ENCODE results near the gene TEPSIN.
"Not testable (repeated sequence)": the region's sequence is repeated elsewhere in the genome, so short reads cannot be mapped to it uniquely, and the experiment has no call there.

TEPSIN gene

GRCh38 chr17:81229666-81229920 lies 9.3 kb downstream of the TEPSIN start:
- H3K27me3 ChIP-seq (replicated peaks; ENCODE audit: insufficient read depth, low read length), result 0 out of 2 replicates have a peak, but pooled peaks cover 11% of the 10 kb centered on the region
- no peaks in the 10 kb centered on the region for H3K79me2 ChIP-seq (ENCODE audit: low read length)
- H3K9me2 ChIP-seq (replicated peaks; ENCODE audit: insufficient read depth, low read length), result no peaks in the 10 kb centered on the region
- TF ChIP-seq EZH2 (optimal IDR thresholded peaks at IDR 0.05; ENCODE audit: low read depth, low read length), result no peak
- TF ChIP-seq EZH2phosphoT487 (IDR thresholded peaks at IDR 0.05; ENCODE audit: low read length), result no peak
- TF ChIP-seq, protein P1, sequence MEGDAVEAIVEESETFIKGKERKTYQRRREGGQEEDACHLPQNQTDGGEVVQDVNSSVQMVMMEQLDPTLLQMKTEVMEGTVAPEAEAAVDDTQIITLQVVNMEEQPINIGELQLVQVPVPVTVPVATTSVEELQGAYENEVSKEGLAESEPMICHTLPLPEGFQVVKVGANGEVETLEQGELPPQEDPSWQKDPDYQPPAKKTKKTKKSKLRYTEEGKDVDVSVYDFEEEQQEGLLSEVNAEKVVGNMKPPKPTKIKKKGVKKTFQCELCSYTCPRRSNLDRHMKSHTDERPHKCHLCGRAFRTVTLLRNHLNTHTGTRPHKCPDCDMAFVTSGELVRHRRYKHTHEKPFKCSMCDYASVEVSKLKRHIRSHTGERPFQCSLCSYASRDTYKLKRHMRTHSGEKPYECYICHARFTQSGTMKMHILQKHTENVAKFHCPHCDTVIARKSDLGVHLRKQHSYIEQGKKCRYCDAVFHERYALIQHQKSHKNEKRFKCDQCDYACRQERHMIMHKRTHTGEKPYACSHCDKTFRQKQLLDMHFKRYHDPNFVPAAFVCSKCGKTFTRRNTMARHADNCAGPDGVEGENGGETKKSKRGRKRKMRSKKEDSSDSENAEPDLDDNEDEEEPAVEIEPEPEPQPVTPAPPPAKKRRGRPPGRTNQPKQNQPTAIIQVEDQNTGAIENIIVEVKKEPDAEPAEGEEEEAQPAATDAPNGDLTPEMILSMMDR (IDR thresholded peaks at IDR 0.05; ENCODE audit: low read length), result no peak
- no peaks in the 10 kb centered on the region for H3F3A ChIP-seq (ENCODE audit: insufficient read depth, low read length)
- no peak for DNase-seq
- H3K4me2 ChIP-seq (ENCODE audit: low read depth, low read length), result no peak overlapping the region
- H3K36me3 ChIP-seq (replicated peaks; ENCODE audit: insufficient read depth, low read length), result no peaks in the 10 kb centered on the region
- H3K9ac ChIP-seq (ENCODE audit: low read length), result no peak overlapping the region
- no peaks in the 10 kb centered on the region for H3K9me3 ChIP-seq (replicated peaks; ENCODE audit: insufficient read depth, low read length)
- H3K4me3 ChIP-seq (ENCODE audit: low read length), result no peak overlapping the region
- H4K20me1 ChIP-seq (ENCODE audit: insufficient read depth, low read length), result no peaks in the 10 kb centered on the region
- no peak overlapping the region for H2AFZ ChIP-seq (ENCODE audit: low read length)
- no peaks in the 10 kb centered on the region for H3K4me1 ChIP-seq (ENCODE audit: low read length)
- no peak overlapping the region for H3K27ac ChIP-seq (ENCODE audit: low read length)

DNA sequence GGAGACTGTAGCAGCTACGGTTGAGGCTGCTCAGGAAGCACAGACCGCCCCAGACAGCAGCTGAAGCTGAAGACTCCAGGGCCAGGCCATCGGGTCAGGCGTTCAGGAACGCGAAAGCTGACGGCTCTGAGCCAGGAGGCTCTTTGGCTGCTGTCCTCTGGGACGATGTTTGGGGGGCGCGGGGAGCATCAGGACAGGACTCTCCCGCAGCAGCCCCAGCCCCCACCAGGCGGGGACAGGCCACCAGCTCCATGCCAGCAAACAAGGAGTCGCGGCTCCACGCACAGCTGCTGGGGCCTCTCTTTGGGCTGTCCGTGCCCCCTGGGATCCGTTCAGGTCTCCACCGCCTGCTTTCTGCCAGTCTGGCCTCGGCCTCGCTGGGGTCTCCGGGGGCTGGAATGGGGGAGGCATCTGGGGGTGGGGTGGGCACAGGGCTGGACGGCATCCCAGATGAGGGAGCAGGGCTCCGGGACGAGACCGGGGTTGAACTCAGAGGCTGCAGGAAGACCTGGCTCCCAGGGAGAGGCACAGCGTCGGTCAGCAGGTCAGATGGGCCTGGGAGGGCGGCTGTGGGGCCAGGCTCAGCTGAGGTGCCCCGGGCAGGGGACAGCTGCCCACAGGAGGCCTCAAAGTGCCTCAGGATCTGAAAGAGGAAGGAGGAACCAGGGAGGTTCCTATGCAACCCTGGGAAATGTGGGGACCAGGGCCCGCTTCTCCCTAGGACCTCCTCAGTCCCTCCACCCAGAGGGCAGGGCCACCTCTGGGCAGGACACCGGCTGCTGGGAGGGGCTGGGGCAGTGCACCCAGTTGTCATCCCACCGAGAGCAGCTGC lies 9.8 kb downstream of the TEPSIN start:
- Histone ChIP-seq H3K79me2 (ENCODE audit: low read length) (no peaks in the 10 kb centered on the region), H3K4me3 (ENCODE audit: low read length) (no peak overlapping the region), H2AFZ (ENCODE audit: low read length) (no peak overlapping the region), H3F3A (ENCODE audit: insufficient read depth, low read length) (no peaks in the 10 kb centered on the region), H3K36me3 (replicated peaks; ENCODE audit: insufficient read depth, low read length) (no peaks in the 10 kb centered on the region), H3K9me3 (replicated peaks; ENCODE audit: insufficient read depth, low read length) (no peaks in the 10 kb centered on the region), H3K27ac (ENCODE audit: low read length) (no peak overlapping the region), H3K9ac (ENCODE audit: low read length) (no peak overlapping the region), H4K20me1 (ENCODE audit: insufficient read depth, low read length) (no peaks in the 10 kb centered on the region), H3K4me2 (ENCODE audit: low read depth, low read length) (no peak overlapping the region), H3K27me3 (replicated peaks; ENCODE audit: insufficient read depth, low read length) (peaks cover 14% of the 10 kb centered on the region; the same call in 1 of the 2 replicates), H3K9me2 (replicated peaks; ENCODE audit: insufficient read depth, low read length) (no peaks in the 10 kb centered on the region), H3K4me1 (ENCODE audit: low read length) (no peaks in the 10 kb centered on the region)
- DNase-seq, result no peak
- TF ChIP-seq, protein P1 (IDR thresholded peaks at IDR 0.05; ENCODE audit: low read length), result no peak
- TF ChIP-seq EZH2phosphoT487 (IDR thresholded peaks at IDR 0.05; ENCODE audit: low read length), result no peak
- TF ChIP-seq EZH2 (optimal IDR thresholded peaks at IDR 0.05; ENCODE audit: low read depth, low read length), result no peak

GRCh38 chr17:81228420-81228819 lies 10.4 kb downstream of the TEPSIN start:
- Histone ChIP-seq H3K4me3 (ENCODE audit: low read length) (no peak overlapping the region), H3K9me3 (replicated peaks; ENCODE audit: insufficient read depth, low read length) (no peaks in the 10 kb centered on the region), H3K9me2 (replicated peaks; ENCODE audit: insufficient read depth, low read length) (no peaks in the 10 kb centered on the region), H3K4me2 (ENCODE audit: low read depth, low read length) (no peak overlapping the region), H3K36me3 (replicated peaks; ENCODE audit: insufficient read depth, low read length) (no peaks in the 10 kb centered on the region), H2AFZ (ENCODE audit: low read length) (no peak overlapping the region), H3K4me1 (ENCODE audit: low read length) (peaks cover 5% of the 10 kb centered on the region), H4K20me1 (ENCODE audit: insufficient read depth, low read length) (no peaks in the 10 kb centered on the region), H3F3A (ENCODE audit: insufficient read depth, low read length) (no peaks in the 10 kb centered on the region), H3K27ac (ENCODE audit: low read length) (no peak overlapping the region), H3K79me2 (ENCODE audit: low read length) (no peaks in the 10 kb centered on the region), H3K27me3 (replicated peaks; ENCODE audit: insufficient read depth, low read length) (peaks cover 20% of the 10 kb centered on the region; the same call in 1 of the 2 replicates), H3K9ac (ENCODE audit: low read length) (no peak overlapping the region)
- TF ChIP-seq, protein P1 (IDR thresholded peaks at IDR 0.05; ENCODE audit: low read length), result no peak
- no peak for TF ChIP-seq EZH2phosphoT487 (IDR thresholded peaks at IDR 0.05; ENCODE audit: low read length)
- TF ChIP-seq EZH2 (optimal IDR thresholded peaks at IDR 0.05; ENCODE audit: low read depth, low read length), result no peak
- no peak for DNase-seq

GRCh38 chr17:81227630-81228029 lies 11.2 kb downstream of the TEPSIN start:
- peaks cover 20% of the 10 kb centered on the region; the same call in 1 of the 2 replicates for H3K27me3 ChIP-seq (replicated peaks; ENCODE audit: insufficient read depth, low read length)
- not testable (repeated sequence) for H3K27ac ChIP-seq (ENCODE audit: low read length); H3K4me3 ChIP-seq (ENCODE audit: low read length); H3K9me3 ChIP-seq (replicated peaks; ENCODE audit: insufficient read depth, low read length); H3K9ac ChIP-seq (ENCODE audit: low read length); H2AFZ ChIP-seq (ENCODE audit: low read length); DNase-seq; H3K4me1 ChIP-seq (ENCODE audit: low read length); H3K4me2 ChIP-seq (ENCODE audit: low read depth, low read length); H3K36me3 ChIP-seq (replicated peaks; ENCODE audit: insufficient read depth, low read length); H3K9me2 ChIP-seq (replicated peaks; ENCODE audit: insufficient read depth, low read length); H4K20me1 ChIP-seq (ENCODE audit: insufficient read depth, low read length); H3K79me2 ChIP-seq (ENCODE audit: low read length); H3F3A ChIP-seq (ENCODE audit: insufficient read depth, low read length)
